Activated naive CD8-positive, alpha-beta T cell treated with anti-CD3 and anti-CD28 coated beads, Interleukin-2, amount 50 U/mL, for 24 hours (primary cell): ENCODE measurements around the gene C15orf39.
"Not testable (repeated sequence)": the region's sequence is repeated elsewhere in the genome, so short reads cannot be mapped to it uniquely, and the experiment has no call there.

Experiments
- ATAC-seq: fragments of 150-1000 bp; cut with Tn5 transposase; one replicate; pipeline ENCODE4 v1.10.0; 2021
- DNase-seq: peaks from one replicate; pipeline ENCODE4 v3.0.0; 2021
- H3K27ac Mint-ChIP-seq: one replicate; pipeline ENCODE4 v1.8.0; 2021; ENCODE audit warnings: mild to moderate bottlenecking, mixed read lengths
- H3K27me3 Mint-ChIP-seq: one replicate; pipeline ENCODE4 v1.8.0; 2021; ENCODE audit warnings: mixed read lengths
- H3K36me3 Mint-ChIP-seq: one replicate; pipeline ENCODE4 v1.8.0; 2021; ENCODE audit warnings: low read depth, mixed read lengths
- H3K4me1 Mint-ChIP-seq: one replicate; pipeline ENCODE4 v1.8.0; 2021; ENCODE audit warnings: mixed read lengths
- H3K4me3 Mint-ChIP-seq: one replicate; pipeline ENCODE4 v1.8.0; 2021; ENCODE audit warnings: mild to moderate bottlenecking, moderate library complexity, mixed read lengths
- H3K9me3 Mint-ChIP-seq: one replicate; pipeline ENCODE4 v1.8.0; 2021; ENCODE audit warnings: mixed read lengths

C15orf39 gene

DNA sequence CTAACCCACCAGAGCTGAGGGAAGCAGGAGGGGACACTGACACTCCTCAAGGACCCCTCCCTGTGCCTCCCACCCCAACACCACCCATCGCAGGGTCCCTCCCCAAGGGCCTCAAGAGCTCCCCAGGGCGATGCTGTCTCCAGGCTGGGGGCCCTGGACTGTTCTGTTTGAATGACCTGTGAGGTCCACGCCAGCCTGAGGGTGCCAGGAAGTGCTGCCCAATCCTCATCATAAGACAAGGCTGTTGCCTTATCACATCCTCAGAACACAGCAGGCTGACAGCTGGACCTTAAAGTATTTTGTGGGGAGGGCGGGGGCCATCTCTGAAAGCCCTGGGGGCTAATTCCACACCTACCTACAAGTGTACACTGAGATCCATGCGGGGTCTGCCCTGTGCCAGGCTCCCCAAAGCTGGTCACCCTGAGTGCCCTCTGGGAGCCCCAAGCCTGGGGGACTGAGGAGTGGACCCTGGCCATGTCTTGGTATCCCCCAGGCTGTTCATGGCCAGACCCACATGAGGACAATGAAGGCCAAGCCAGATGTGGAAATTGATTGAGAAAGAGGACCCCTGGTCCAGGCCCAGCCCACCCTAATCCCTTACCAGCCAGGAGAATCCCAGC lies 32.6 kb downstream of the C15orf39 start:
- no peak for ATAC-seq
- H3K27me3 Mint-ChIP-seq, result peaks cover 27% of the 10 kb centered on the region
- peaks cover under 1% of the 10 kb centered on the region for H3K4me1 Mint-ChIP-seq
- no peak overlapping the region for H3K27ac Mint-ChIP-seq
- no peak for DNase-seq
- H3K4me3 Mint-ChIP-seq, result no peak overlapping the region
- no peaks in the 10 kb centered on the region for H3K9me3 Mint-ChIP-seq
- no peaks in the 10 kb centered on the region for H3K36me3 Mint-ChIP-seq

DNA sequence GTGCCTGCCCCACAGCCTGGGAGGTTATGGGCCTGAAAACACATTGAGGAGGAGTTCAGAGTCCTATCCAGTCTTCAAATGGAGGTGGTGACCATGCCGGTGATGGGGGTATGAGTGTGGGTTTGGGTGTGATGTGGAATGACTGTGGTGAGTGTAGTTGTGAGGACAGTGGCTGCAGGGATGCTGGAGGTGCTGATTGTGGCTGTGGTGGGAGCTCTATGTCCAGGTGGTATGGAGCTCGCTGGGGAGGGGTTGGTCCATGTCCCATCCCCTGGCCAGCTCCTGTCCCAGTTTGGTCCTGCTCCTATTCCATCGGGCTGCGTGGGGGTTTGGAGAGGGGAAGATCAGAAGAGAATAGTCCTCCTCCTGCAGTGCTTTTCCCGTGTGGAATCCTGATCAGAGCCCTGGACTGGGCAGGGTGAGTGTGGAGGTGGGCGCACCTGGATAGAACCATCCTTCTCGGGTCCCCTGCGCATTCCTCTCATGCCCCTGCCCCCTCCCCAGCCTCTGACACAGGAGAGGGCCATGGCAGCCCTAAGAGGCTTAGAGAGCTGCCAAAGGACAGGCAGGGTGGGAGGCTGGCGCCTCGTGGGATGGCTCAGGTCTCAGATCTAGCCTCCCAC lies 33.5 kb downstream of the C15orf39 start:
- peaks cover 31% of the 10 kb centered on the region for H3K27me3 Mint-ChIP-seq
- H3K9me3 Mint-ChIP-seq, result no peaks in the 10 kb centered on the region
- peak; percentile 21 for ATAC-seq
- H3K36me3 Mint-ChIP-seq, result no peaks in the 10 kb centered on the region
- no peak for DNase-seq
- no peak overlapping the region for H3K4me3 Mint-ChIP-seq
- H3K27ac Mint-ChIP-seq, result no peak overlapping the region
- H3K4me1 Mint-ChIP-seq, result peaks cover 3% of the 10 kb centered on the region

DNA sequence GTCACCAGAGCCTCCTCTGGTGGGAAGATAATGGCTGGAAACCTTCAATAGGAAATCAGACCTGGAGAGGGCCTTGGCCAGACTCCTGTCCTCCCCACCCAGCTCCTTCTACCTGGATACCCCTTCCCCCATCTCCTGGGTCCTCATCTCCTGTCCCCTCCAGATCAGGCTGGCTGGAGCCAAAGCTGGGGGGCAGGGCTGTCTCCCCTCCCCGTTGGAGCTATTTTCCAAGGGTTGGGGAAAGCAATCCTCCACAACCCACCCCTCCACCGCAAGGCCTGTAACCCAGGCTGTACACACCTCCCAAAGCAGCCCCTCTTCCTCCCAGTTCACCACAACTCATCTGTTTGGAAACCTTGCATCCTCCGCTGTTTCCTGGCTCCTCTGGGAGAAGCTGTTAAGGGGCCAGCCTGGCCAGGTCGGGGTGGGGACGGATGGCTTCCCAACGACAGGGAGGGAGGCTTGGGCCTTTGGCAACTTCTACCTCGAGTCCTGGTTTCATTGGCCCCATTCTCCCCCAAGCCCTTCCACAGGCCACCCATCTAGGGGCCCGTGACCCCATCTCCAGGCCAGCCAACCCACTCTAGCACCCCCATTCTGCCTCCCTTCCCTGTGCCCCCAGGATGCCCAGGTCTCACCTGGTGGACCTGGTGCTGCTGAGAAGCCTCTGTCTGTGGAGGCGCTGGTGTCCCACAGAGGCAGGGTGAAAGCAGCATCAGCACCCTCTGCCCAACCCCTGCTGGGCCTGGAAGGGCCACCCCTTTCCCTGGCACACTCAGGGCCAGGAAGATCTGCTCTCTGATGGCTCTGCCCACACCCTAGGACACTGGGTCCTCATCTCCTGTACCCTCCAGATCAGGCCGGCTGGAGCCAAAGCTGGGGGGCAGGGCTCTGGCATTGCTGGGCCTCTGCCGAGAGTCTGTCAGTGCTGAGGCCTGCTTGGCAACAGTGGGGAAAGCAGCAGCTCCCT lies 34.4 kb downstream of the C15orf39 start:
- Mint-ChIP-seq H3K4me3 (no peak overlapping the region), H3K27me3 (peaks cover 28% of the 10 kb centered on the region), H3K27ac (no peak overlapping the region), H3K4me1 (peaks cover 3% of the 10 kb centered on the region), H3K9me3 (no peaks in the 10 kb centered on the region), H3K36me3 (no peaks in the 10 kb centered on the region)
- no peak for ATAC-seq
- DNase-seq, result no peak

DNA sequence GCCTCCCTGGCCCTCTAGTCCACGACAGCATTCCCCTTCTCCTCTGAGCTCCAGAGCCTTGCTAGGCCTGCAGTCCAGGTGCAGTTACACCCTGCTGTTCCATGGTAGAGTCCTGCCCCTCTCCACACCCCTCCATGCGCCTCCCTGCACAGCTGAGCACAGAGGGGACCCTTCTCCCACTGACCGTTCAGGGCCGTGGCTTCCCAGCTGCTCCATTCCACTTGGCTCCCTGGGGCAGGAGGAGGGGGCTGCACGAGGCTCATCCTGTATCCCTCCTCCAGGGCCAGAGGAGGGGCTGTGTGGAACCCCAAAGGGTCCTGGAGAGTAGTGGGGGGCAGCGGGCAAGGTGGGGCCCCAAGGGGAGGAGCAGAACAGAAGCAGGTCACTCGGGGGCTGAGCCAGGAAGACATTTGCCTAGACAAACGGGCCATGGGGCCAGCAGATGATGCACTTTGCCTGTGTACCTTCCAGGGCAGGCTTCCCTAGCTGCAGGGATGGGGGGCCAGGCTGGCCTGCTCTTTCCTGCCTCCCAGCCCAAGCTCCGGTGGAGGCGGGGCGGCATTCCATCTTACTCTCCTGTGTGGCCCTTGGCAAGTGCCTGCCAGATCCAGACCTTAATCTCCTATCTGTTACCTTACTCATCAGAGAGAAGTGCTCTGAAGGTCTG lies 35.8 kb downstream of the C15orf39 start:
- Mint-ChIP-seq H3K4me3 (no peak overlapping the region), H3K27ac (no peak overlapping the region), H3K4me1 (peaks cover 3% of the 10 kb centered on the region), H3K9me3 (no peaks in the 10 kb centered on the region), H3K36me3 (no peaks in the 10 kb centered on the region), H3K27me3 (peaks cover 23% of the 10 kb centered on the region)
- no peak for DNase-seq
- ATAC-seq, result no peak

DNA sequence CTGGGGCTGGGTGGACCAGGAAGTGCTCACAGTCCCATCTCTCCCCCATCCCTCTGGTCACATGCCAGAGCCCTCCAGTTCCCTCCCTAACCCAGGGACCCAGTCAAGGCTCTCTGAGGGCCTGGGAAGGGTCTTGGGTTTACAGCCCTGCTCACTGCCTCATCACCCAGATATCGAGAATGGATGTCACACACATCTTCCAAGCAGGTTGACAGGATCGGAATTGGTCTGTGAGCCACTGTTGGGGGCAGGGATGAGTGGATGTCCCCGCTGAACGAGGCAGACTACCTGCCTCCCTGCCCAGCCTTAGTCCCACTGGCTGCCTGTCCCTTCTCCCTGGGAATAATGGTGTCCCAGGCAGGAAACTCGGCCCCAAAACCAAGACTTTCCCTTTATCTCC lies 36.5 kb downstream of the C15orf39 start:
- H3K9me3 Mint-ChIP-seq, result no peaks in the 10 kb centered on the region
- H3K4me3 Mint-ChIP-seq, result no peak overlapping the region
- H3K4me1 Mint-ChIP-seq, result peaks cover 3% of the 10 kb centered on the region
- no peaks in the 10 kb centered on the region for H3K36me3 Mint-ChIP-seq
- ATAC-seq, result no peak
- no peak for DNase-seq
- H3K27ac Mint-ChIP-seq, result no peak overlapping the region
- peaks cover 20% of the 10 kb centered on the region for H3K27me3 Mint-ChIP-seq

DNA sequence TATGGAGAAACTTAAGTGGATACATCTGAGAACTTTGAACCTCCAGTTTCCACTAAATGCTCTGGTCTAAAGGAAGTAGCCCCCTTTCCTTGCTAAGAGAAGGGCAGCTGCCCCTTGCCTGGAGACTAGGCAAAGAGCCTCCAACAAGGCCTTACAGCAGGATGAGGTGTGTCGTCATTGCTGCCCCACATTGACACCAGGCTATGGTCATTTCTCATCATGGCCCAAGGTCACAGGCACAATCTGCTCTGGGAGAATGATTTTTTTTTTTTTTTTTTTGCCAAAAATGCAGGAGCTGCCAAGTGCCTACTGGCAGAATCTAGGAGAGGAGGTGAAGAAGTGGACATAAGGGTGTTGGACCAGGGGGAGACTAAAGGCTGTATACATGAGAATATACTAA lies 44.1 kb downstream of the C15orf39 start:
- H3K9me3 Mint-ChIP-seq, H3K4me1 Mint-ChIP-seq, H3K27me3 Mint-ChIP-seq, H3K27ac Mint-ChIP-seq, H3K4me3 Mint-ChIP-seq, H3K36me3 Mint-ChIP-seq, DNase-seq, ATAC-seq: not testable (repeated sequence)

DNA sequence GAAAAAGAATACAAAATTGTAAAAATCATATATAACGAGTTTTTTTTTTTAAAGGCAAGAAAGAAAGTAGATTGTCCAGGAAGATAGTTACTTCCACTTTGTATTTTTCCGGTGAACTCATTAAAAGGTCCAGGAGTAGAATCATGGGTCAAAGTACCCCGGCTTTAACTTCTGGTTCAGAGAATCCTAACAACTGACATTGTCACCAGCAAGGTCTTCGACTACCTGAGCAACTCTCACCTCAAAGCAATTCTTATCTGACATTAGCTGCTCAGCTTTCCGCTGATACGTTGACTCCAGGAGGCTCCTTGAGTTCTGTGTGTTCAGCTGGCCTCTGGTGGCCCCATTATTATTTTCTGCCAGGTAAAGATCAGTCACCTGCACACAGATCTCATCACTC lies 47.3 kb downstream of the C15orf39 start:
- H3K27ac Mint-ChIP-seq, H3K4me1 Mint-ChIP-seq, H3K36me3 Mint-ChIP-seq, DNase-seq, H3K4me3 Mint-ChIP-seq, H3K9me3 Mint-ChIP-seq, ATAC-seq: not testable (repeated sequence)
- peaks cover 14% of the 10 kb centered on the region for H3K27me3 Mint-ChIP-seq

DNA sequence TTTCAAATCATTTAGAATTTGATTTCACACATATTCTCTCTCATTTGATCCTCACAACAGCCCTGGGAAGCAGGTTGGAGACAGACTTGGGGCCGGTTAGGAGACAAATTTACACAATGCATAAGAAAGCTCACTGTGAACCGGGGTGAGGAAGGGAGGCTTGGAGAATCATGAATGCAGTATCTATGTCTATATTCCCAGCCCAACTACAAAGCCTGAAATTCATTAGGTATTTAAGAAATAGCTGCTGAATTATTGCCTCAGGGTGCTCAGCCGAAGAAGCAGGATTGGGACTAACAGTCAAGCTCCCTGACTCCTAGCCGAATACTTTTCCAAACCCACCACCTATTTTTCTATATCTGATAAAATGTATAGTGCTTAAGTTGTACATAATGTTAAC lies 48.0 kb downstream of the C15orf39 start:
- Mint-ChIP-seq H3K9me3 (no peaks in the 10 kb centered on the region), H3K4me1 (no peaks in the 10 kb centered on the region), H3K36me3 (no peaks in the 10 kb centered on the region), H3K4me3 (no peak overlapping the region), H3K27ac (no peak overlapping the region), H3K27me3 (peaks cover 14% of the 10 kb centered on the region)
- no peak for DNase-seq
- ATAC-seq, result no peak

DNA sequence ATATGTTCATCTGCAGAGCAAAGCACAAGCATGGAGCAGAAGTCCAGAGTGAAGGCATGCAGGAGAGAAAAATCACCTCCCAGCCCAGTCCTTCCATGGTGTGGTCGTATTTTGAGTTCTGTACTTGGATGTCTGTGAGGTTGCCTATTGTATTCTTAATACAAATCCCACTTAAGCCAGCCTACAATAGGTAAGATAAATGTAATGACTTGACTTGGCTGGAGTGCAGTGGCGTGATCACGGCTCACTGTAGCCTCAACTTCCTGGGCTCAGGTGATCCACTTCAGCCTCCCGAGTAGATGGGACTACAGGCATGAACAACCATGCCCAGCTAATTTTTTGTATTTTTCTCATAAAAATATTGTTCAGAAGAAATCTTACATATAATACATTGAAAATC lies 49.7 kb downstream of the C15orf39 start:
- H3K9me3 Mint-ChIP-seq, H3K27ac Mint-ChIP-seq, H3K4me3 Mint-ChIP-seq, DNase-seq, ATAC-seq, H3K36me3 Mint-ChIP-seq, H3K4me1 Mint-ChIP-seq: not testable (repeated sequence)
- peaks cover 12% of the 10 kb centered on the region for H3K27me3 Mint-ChIP-seq

DNA sequence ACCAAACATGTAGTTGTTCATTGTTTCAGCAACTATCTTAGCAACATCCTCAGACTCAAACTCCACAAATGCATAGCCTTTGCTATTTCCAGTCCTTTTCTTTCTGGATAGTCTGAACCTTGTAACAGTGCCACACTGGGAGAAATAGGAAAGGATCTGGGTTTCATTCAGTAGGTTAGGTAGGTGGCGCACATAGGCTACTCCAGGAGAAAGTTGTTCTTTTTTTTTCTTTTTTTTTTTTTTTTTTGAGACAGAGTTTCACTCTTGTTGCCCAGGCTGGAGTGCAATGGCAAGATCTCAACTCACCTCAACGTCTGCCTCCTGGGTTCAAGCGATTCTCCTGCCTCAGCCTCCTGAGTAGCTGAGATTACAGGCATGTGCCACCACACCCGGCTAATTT lies 50.6 kb downstream of the C15orf39 start:
- not testable (repeated sequence) for H3K9me3 Mint-ChIP-seq, DNase-seq, H3K27ac Mint-ChIP-seq, H3K4me1 Mint-ChIP-seq, H3K4me3 Mint-ChIP-seq, H3K36me3 Mint-ChIP-seq, ATAC-seq
- H3K27me3 Mint-ChIP-seq, result peaks cover 12% of the 10 kb centered on the region

DNA sequence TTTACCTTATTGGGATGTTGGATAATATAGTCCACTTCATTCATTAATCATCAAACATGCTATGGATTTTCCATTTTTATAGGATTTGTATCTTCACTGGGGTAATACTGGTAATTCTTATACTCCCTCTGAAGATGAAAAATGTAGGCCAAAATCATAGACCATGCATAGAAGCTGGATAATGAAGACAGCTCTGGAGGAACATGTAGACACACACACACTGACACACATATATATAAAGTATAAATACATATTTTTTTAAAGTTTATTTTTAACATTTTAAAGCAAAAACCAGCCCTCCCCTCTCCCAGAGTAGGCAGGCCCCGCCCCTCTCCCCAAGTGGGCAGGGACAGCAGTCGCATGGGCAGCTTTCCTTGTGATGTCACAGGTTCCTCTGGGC lies 56.4 kb downstream of the C15orf39 start, which contains the start of gene GOLGA6C:
GOLGA6C (plus strand) TSS at position 301 of the 400 bp plus-strand sequence. CDS start 265 bp downstream, outside the sequence.
- not testable (repeated sequence) for H3K27me3 Mint-ChIP-seq, H3K36me3 Mint-ChIP-seq, H3K9me3 Mint-ChIP-seq, H3K27ac Mint-ChIP-seq, H3K4me3 Mint-ChIP-seq, ATAC-seq, DNase-seq, H3K4me1 Mint-ChIP-seq

DNA sequence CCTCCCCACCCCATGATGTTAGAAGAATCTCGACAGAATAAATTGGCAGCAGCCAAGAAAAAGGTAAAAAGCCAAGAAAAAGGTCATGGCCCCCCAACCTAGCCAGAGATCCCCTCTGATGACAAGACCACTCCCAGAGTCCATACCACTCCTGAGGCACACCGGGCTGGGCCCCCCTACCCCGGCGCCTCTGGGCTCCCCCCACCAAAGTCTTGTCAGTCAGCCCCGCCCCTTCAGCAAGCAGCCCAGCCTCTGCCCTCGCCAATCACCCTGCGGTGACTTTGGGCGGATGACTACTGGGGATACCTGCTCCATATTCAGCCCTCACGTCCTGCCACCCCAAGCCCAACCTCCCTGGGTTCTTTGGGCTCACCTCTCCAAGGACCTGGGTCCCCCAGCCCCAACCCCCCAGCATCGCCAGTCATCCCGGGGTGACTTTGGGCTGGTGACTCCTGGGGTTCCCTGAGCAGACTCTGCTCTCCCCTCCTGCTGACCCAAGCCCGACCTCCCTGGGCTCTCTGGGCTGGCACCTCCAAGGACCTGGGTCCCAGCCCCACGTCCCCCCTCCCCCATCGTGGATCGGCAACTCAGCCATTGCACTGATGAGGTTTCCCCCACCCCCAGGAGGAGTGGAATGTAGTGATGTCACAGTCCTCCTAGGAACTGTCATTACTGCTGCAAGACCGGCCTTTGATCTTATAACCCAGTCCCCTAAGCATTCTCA lies 57.1 kb downstream of the C15orf39 start:
- not testable (repeated sequence) for H3K27ac Mint-ChIP-seq, H3K36me3 Mint-ChIP-seq, H3K4me1 Mint-ChIP-seq, H3K4me3 Mint-ChIP-seq, DNase-seq, H3K27me3 Mint-ChIP-seq, H3K9me3 Mint-ChIP-seq, ATAC-seq

DNA sequence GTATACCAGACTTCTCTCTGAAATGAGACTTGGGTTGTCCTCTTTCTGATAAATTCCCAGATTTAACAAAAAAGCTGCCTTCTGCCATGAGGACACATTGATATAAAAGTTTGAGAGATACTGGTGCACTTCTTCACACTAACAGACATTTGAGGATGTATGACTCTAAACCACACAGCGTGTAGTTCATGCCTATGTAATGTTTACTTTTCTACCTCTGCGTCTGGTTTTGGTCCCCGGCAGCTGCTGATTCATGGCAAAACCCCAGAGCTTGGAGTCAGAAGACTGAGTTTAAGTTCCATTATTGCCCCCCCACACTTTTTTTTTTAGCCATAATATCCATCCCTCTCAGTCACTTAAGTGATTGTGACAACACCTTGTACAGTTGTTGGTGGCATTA lies 58.2 kb downstream of the C15orf39 start:
- DNase-seq, H3K27ac Mint-ChIP-seq, H3K9me3 Mint-ChIP-seq, H3K4me3 Mint-ChIP-seq, ATAC-seq, H3K4me1 Mint-ChIP-seq, H3K27me3 Mint-ChIP-seq, H3K36me3 Mint-ChIP-seq: not testable (repeated sequence)
